GM15510 (cell line): ENCODE results near the gene SLC1A1.

ENCODE experiments used
- POLR2A ChIP-seq: IDR thresholded peaks from 3 replicates; pipeline ENCODE4 v1.6.1; 2011; ENCODE audit warnings: borderline replicate concordance; ENCODE audit not compliant: insufficient read length; ENCODE audit errors: extremely low read depth

SLC1A1 gene

GRCh38 chr9:4519604-4520003, 29.3 kb downstream of the SLC1A1 start:
- TF ChIP-seq POLR2A = no peak

DNA sequence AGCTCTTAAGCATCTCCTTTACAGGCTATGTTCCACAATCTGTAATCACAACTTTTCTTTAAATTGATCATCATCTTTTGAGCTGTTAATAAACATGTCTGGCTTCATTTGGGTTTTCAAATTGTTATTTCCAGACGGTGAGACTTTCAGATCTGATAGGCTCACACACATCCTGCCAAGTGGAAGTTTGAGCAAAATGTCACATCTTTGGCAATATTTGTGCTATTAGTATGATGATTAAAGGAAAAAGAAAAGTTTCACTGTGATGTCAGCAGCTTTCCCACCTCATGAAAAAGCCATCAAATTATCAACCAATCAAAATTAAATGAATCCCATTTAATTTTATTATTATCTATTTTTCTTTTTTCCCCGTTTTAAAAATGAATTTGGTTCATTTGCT, 29.8 kb downstream of the SLC1A1 start:
- TF ChIP-seq POLR2A = no peak

- no peak for TF ChIP-seq POLR2A
Observed at GRCh38 chr9:4530375-4530774, 40.1 kb downstream of the SLC1A1 start.

GRCh38 chr9:4537581-4537980, 47.3 kb downstream of the SLC1A1 start:
- TF ChIP-seq POLR2A = no peak

DNA sequence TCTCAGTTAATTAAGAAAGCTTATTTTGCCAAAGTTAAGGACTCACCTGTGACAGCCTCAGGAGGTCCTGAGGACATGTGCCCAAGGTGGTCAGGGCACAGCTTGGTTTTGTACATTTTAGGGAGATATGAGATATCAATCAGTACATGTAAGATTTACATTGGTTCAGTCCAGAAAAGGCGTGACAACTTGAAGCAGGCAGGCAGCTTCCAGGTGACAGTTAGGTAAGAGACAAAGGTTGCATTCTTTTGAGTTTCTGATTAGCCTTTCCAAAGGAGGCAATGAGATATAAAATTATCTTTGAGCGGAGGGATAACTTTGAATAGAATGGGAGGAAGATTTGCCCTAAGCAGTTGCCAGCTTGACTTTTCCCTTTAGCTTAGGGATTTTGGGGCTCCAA, 47.8 kb downstream of the SLC1A1 start:
- TF ChIP-seq POLR2A = no peak

DNA sequence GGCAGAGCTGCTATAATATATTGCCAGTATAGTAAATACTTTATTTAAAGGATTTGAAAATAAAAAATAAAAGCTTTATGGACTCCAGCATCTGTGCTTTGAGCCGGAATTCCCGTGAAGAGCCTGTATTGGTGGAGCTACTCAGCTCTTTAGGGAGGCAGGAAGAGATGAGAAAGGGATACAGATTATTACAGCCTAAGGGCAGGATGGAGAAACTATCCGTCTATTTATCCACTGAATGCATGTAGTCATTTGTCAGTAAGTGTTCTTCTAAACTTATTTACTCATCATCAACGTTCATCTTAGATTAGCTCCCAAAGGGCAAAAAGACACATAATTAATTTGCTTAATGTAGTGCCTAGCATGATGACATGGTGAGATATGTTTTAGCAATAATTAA, 48.4 kb downstream of the SLC1A1 start:
- no peak for TF ChIP-seq POLR2A

DNA sequence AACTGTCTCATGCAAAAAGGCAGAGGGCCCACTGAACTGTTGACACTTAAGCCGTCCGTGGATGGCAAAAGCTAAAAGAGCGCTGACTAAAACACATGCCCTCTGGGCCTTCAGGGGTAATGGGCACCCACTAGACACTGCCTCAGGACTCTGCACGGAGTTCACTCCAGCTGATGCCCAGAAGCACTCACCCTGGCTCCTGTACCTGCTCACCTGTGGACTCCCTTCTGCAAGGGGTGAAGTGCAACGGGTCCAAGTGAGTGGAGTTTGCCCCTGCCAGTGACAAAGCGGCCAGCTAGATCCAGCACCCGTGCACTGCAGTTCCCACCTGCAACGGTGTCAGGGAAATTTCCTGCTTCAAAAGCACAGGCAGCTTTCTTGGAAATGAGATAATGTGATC, 50.2 kb downstream of the SLC1A1 start:
- TF ChIP-seq POLR2A = no peak

DNA sequence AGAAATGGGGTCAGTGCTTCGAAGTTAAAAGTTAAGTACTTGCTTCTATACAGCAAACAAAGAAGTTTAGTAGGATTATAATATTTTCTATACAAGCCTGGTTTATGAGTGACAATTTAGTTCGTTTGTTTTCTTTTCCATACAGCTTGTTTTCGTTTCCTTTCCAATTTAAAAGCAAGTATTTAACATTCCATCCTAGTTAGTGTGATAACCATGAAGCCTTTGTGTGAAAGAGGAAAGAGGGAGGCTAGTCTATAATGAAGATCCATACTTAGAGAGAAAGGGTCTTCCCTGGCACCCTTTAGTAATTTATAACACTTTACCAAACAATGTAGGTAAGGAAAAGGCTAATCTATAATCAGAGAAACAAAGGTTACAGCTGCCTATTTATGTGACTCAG, 51.0 kb downstream of the SLC1A1 start:
- TF ChIP-seq POLR2A = no peak

GRCh38 chr9:4541856-4542255, 51.6 kb downstream of the SLC1A1 start:
- TF ChIP-seq POLR2A = no peak

GRCh38 chr9:4547016-4547415, 56.7 kb downstream of the SLC1A1 start:
- TF ChIP-seq POLR2A = no peak

- TF ChIP-seq POLR2A = no peak
Observed at GRCh38 chr9:4548811-4549725, 58.8 kb downstream of the SLC1A1 start.

- TF ChIP-seq POLR2A = no peak
Observed at GRCh38 chr9:4549751-4550295, 59.6 kb downstream of the SLC1A1 start.

DNA sequence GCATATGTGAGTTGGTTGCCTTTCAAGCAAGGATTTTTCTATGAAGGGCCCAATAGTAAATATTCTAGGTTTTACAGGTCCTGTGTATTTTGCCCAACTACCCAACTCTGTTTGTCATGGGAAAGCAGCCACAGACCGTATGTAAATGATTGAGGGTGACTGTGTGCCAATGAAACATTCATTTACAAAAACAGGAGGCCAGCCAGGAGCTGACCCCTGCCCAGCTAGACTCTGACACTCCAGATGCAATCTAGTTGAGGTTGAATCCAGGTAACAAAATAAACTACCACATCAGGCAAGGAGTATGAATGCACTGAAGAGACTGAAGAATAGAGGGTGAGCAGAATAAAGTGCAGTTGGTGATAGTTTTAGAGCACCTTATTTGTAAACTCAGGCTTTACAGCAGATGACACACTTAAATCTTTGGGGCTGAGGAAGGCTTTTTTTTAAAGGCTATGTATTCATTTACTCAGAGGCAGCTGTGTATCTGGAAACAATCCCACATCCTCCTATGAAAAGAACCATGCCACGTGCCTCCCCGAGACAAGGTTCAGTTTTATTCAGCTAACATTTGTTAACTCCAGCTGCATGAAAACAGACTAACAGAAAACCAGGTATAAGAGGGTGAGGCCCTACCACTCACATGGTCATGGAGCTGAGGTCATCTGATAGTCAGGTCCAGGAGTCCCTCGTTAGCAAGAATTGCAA, 60.7 kb downstream of the SLC1A1 start:
- TF ChIP-seq POLR2A = no peak

DNA sequence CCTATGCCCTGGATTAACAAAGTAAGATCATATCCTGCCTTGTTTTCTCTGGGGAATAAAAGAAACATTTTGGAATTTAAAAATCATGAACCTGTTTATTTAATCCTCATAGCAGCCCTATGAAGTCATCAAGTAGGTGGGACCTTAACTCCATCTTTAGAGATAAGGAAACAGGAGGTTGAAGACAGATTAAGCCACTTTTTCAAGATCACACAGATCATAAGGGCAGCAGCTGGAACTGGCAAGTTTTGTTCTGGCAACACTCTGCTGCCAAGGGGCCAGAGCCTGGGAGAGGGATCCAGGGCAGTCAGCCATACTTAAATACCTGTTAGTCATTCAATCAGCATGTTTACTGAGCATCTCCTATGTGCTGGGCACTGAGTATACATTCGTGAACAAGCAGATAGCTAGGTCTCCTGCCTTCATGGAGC, 63.7 kb downstream of the SLC1A1 start:
- TF ChIP-seq POLR2A = no peak

DNA sequence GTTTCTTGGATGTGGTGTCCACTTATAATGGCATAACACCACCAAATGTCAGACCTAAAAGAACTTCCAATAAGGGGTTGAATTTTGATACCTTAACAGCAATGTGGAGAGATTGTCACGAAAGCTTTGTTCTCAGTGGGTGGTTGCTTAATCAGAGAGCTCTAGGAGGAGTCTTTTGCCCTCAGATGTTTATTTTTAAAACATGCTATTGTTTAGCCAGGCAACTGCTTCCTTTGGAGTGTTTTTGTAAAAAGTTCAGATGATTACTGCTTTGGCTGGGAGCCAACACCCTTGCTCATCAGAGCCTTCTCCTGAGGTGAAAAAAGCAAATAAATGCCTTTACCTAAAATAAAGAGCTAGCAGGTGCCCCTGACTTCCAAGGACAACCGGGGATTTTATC, 65.0 kb downstream of the SLC1A1 start:
- no peak for TF ChIP-seq POLR2A
